WTC11 (cell line): Measurements from ENCODE around the gene COL25A1. TPM values are rescaled to one million over a fixed set of nuclear protein-coding genes. Genes with fewer than 3 reads are reported as not detected.

Source experiments
- ATAC-seq: fragments of 200-7000 bp; cut with Tn5 transposase; 2 replicates; pipeline ENCODE4 v1.10.0; 2021; ENCODE audit warnings: mild to moderate bottlenecking, moderate library complexity
- CTCF ChIA-PET: fragments of 300-600 bp; sonication (Branson Sonifier 250); formaldehyde crosslinking; loops from one replicate; lab custom pipeline; 2021; ENCODE audit warnings: antibody characterized with exemption; lab: Charles Lee
- POLR2A ChIA-PET: fragments of 350-600 bp; sonication (Branson Sonifier 250); formaldehyde crosslinking; loops from one replicate; lab custom pipeline; 2021; ENCODE audit warnings: antibody characterized with exemption; lab: Charles Lee
- DNase-seq: peaks from one replicate; pipeline ENCODE4 v3.0.0; 2021; ENCODE audit warnings: low spot score
- H3K27ac Mint-ChIP-seq: 2 replicates; pipeline ENCODE4 v1.8.0; 2021; ENCODE audit warnings: mixed read lengths
- H3K27me3 Mint-ChIP-seq: 2 replicates; pipeline ENCODE4 v1.8.0; 2021; ENCODE audit warnings: low read depth, mild to moderate bottlenecking, moderate library complexity, mixed read lengths
- H3K36me3 Mint-ChIP-seq: 2 replicates; pipeline ENCODE4 v1.8.0; 2021; ENCODE audit warnings: mixed read lengths
- H3K4me1 Mint-ChIP-seq: 2 replicates; pipeline ENCODE4 v1.8.0; 2022; ENCODE audit warnings: mixed read lengths
- H3K4me3 Mint-ChIP-seq: 2 replicates; pipeline ENCODE4 v1.8.0; 2021; ENCODE audit warnings: mild to moderate bottlenecking, moderate library complexity, mixed read lengths
- H3K9me3 Mint-ChIP-seq: 2 replicates; pipeline ENCODE4 v1.8.0; 2021; ENCODE audit warnings: mixed read lengths
- FOXJ3 ChIP-seq: sonication (generic); formaldehyde crosslinking; IDR thresholded peaks from 2 replicates; pipeline ENCODE4 v1.9.0; 2021; ENCODE audit warnings: missing genetic modification reagents, mild to moderate bottlenecking, borderline replicate concordance
- FOXK1 ChIP-seq: sonication (generic); formaldehyde crosslinking; IDR thresholded peaks from 2 replicates; pipeline ENCODE4 v1.8.0; 2022; ENCODE audit warnings: mild to moderate bottlenecking, moderate library complexity, missing genetic modification reagents
- FOXP1 ChIP-seq: sonication (generic); formaldehyde crosslinking; IDR thresholded peaks from 2 replicates; pipeline ENCODE4 v1.8.0; 2022; ENCODE audit warnings: missing genetic modification reagents, mild to moderate bottlenecking, moderate library complexity, borderline replicate concordance
- GTF2I ChIP-seq: fragments of 250-450 bp; sonication (Bioruptor Pico); conservative IDR thresholded peaks from 2 replicates; pipeline ENCODE4 v1.4.0; 2021; ENCODE audit warnings: mild to moderate bottlenecking
- NFATC4 ChIP-seq: fragments of 250-450 bp; sonication (Bioruptor Pico); IDR thresholded peaks from 2 replicates; pipeline ENCODE4 v1.9.0; 2021; ENCODE audit warnings: mild to moderate bottlenecking
- ZNF219 ChIP-seq: sonication (generic); formaldehyde crosslinking; IDR thresholded peaks from 2 replicates; pipeline ENCODE4 v1.8.0; 2023; ENCODE audit warnings: missing genetic modification reagents, mild to moderate bottlenecking, borderline replicate concordance
- ZNF423 ChIP-seq: fragments of 250-450 bp; sonication (Bioruptor Pico); IDR thresholded peaks from 2 replicates; pipeline ENCODE4 v2.1.2; 2022; ENCODE audit warnings: mild to moderate bottlenecking, moderate library complexity
- total RNA-seq: library from RNA; stranded (reverse); gene quantifications from 3 replicates; pipeline ENCODE4 v1.2.3, GENCODE V29; 2021
- TF ChIP-seq, protein P1 (sequence below): fragments of 250-450 bp; sonication (Bioruptor Pico); IDR thresholded peaks from 2 replicates; pipeline ENCODE4 v2.1.2; 2022; ENCODE audit warnings: mild to moderate bottlenecking, moderate library complexity
- TF ChIP-seq, protein P2 (sequence below): sonication (generic); formaldehyde crosslinking; IDR thresholded peaks from 2 replicates; pipeline ENCODE4 v1.8.1; 2023; ENCODE audit warnings: mild to moderate bottlenecking, moderate library complexity, missing genetic modification reagents
- TF ChIP-seq, protein P3 (sequence below): sonication (generic); formaldehyde crosslinking; IDR thresholded peaks from 2 replicates; pipeline ENCODE4 v1.8.0; 2022; ENCODE audit warnings: mild to moderate bottlenecking, missing genetic modification reagents
- TF ChIP-seq, protein P4 (sequence below): sonication (generic); formaldehyde crosslinking; IDR thresholded peaks from 2 replicates; pipeline ENCODE4 v1.8.0; 2023; ENCODE audit warnings: mild to moderate bottlenecking, missing genetic modification reagents
- TF ChIP-seq, protein P5 (sequence below): sonication (generic); formaldehyde crosslinking; IDR thresholded peaks from 2 replicates; pipeline ENCODE4 v1.8.0; 2022; ENCODE audit warnings: mild to moderate bottlenecking, missing genetic modification reagents

COL25A1 gene
- total RNA-seq, 1 experiment from 2014 or later: 6.6 TPM

DNA sequence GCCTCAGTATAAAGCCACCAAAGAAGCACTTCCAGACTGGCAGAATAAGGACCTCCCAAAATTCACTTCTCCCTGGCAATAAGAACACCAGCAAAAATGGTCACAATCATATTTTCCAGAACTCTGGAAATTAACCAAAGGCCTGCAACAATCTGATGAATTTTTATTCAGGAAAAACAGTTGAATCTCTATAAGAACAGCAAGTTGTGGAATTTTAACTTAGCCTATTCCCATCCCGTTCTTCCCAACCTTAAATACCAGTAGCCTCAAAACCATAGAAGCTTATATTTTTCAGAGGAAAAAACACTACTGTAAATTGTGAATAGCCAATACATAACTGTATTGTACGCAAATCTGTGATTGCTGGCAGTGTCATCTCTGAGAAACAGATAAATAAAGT is 67.9 kb downstream of the COL25A1 start (continued):
- TF ChIP-seq, protein P1, sequence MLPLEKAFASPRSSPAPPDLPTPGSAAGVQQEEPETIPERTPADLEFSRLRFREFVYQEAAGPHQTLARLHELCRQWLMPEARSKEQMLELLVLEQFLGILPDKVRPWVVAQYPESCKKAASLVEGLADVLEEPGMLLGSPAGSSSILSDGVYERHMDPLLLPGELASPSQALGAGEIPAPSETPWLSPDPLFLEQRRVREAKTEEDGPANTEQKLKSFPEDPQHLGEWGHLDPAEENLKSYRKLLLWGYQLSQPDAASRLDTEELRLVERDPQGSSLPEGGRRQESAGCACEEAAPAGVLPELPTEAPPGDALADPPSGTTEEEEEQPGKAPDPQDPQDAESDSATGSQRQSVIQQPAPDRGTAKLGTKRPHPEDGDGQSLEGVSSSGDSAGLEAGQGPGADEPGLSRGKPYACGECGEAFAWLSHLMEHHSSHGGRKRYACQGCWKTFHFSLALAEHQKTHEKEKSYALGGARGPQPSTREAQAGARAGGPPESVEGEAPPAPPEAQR (CRISPR knock-in tag): no peak
- TF ChIP-seq, protein P2, sequence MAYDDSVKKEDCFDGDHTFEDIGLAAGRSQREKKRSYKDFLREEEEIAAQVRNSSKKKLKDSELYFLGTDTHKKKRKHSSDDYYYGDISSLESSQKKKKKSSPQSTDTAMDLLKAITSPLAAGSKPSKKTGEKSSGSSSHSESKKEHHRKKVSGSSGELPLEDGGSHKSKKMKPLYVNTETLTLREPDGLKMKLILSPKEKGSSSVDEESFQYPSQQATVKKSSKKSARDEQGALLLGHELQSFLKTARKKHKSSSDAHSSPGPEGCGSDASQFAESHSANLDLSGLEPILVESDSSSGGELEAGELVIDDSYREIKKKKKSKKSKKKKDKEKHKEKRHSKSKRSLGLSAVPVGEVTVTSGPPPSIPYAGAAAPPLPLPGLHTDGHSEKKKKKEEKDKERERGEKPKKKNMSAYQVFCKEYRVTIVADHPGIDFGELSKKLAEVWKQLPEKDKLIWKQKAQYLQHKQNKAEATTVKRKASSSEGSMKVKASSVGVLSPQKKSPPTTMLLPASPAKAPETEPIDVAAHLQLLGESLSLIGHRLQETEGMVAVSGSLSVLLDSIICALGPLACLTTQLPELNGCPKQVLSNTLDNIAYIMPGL (CRISPR knock-in tag): no peak
- no peak for TF ChIP-seq GTF2I (CRISPR knock-in tag)
- TF ChIP-seq, protein P3, sequence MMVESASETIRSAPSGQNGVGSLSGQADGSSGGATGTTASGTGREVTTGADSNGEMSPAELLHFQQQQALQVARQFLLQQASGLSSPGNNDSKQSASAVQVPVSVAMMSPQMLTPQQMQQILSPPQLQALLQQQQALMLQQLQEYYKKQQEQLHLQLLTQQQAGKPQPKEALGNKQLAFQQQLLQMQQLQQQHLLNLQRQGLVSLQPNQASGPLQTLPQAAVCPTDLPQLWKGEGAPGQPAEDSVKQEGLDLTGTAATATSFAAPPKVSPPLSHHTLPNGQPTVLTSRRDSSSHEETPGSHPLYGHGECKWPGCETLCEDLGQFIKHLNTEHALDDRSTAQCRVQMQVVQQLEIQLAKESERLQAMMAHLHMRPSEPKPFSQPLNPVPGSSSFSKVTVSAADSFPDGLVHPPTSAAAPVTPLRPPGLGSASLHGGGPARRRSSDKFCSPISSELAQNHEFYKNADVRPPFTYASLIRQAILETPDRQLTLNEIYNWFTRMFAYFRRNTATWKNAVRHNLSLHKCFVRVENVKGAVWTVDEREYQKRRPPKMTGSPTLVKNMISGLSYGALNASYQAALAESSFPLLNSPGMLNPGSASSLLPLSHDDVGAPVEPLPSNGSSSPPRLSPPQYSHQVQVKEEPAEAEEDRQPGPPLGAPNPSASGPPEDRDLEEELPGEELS (CRISPR knock-in tag): no peak
- TF ChIP-seq NFATC4 (CRISPR knock-in tag): no peak
- TF ChIP-seq, all 79 proteins: peak for 0

DNA sequence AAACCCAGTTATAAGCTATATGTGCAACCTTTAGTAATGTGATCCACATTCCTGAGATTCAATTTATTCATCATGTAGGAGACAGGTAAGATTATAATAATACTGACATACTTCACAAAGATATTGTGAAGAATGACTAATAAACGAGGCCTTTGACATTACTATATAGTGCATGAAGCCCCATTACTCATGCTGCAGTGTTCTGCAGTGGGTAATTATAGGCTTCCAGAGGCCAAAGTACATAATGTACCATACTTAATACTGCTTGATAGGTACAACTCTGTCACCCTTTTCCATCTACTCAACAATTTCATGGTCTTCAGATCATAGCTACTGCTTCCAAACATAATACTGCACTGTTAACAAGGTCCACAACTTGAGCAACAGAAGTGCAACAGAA is 68.9 kb downstream of the COL25A1 start:
- Mint-ChIP-seq H3K4me1 (no peaks in the 10 kb centered on the region), H3K27me3 (no peaks in the 10 kb centered on the region), H3K27ac (no peak overlapping the region), H3K4me3 (no peak overlapping the region), H3K9me3 (peaks cover 7% of the 10 kb centered on the region), H3K36me3 (peaks cover 2% of the 10 kb centered on the region; the same call in 1 of the 2 replicates)
- CTCF ChIA-PET: no interaction called here
- DNase-seq (no peak), ATAC-seq (no peak)
- TF ChIP-seq GTF2I (CRISPR knock-in tag): no peak
- TF ChIP-seq FOXK1: no peak
- TF ChIP-seq ZNF219: no peak
- POLR2A ChIA-PET: no interaction called here

- no peaks in the 10 kb centered on the region for H3K4me1 Mint-ChIP-seq
- H3K4me3 Mint-ChIP-seq: no peak overlapping the region
- peaks cover 7% of the 10 kb centered on the region for H3K9me3 Mint-ChIP-seq
- no peak for DNase-seq
- ATAC-seq: no peak
- TF ChIP-seq FOXP1 (no peak), ZNF423 (CRISPR knock-in tag) (no peak), FOXJ3 (CRISPR knock-in tag) (no peak)
- TF ChIP-seq, protein P3 (CRISPR knock-in tag): no peak
- TF ChIP-seq, protein P4, sequence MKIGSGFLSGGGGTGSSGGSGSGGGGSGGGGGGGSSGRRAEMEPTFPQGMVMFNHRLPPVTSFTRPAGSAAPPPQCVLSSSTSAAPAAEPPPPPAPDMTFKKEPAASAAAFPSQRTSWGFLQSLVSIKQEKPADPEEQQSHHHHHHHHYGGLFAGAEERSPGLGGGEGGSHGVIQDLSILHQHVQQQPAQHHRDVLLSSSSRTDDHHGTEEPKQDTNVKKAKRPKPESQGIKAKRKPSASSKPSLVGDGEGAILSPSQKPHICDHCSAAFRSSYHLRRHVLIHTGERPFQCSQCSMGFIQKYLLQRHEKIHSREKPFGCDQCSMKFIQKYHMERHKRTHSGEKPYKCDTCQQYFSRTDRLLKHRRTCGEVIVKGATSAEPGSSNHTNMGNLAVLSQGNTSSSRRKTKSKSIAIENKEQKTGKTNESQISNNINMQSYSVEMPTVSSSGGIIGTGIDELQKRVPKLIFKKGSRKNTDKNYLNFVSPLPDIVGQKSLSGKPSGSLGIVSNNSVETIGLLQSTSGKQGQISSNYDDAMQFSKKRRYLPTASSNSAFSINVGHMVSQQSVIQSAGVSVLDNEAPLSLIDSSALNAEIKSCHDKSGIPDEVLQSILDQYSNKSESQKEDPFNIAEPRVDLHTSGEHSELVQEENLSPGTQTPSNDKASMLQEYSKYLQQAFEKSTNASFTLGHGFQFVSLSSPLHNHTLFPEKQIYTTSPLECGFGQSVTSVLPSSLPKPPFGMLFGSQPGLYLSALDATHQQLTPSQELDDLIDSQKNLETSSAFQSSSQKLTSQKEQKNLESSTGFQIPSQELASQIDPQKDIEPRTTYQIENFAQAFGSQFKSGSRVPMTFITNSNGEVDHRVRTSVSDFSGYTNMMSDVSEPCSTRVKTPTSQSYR: no peak
- TF ChIP-seq, protein P5, sequence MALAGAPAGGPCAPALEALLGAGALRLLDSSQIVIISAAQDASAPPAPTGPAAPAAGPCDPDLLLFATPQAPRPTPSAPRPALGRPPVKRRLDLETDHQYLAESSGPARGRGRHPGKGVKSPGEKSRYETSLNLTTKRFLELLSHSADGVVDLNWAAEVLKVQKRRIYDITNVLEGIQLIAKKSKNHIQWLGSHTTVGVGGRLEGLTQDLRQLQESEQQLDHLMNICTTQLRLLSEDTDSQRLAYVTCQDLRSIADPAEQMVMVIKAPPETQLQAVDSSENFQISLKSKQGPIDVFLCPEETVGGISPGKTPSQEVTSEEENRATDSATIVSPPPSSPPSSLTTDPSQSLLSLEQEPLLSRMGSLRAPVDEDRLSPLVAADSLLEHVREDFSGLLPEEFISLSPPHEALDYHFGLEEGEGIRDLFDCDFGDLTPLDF (CRISPR knock-in tag): no peak
- no peak overlapping the region for H3K27ac Mint-ChIP-seq
- peaks cover 2% of the 10 kb centered on the region; the same call in 1 of the 2 replicates for H3K36me3 Mint-ChIP-seq
- ChIA-PET POLR2A (interaction anchor here (0.5 kb wide), 1 partner anchor 8 kb away, joined by 3 read pairs; no protein-coding TSS in a partner anchor), CTCF (no interaction called here)
- H3K27me3 Mint-ChIP-seq: no peaks in the 10 kb centered on the region
Observed at GRCh38 chr4:109232681-109233080, 69.8 kb downstream of the COL25A1 start.
